ENCODE data around the gene ARPC1A.
"Not testable (repeated sequence)": the region's sequence is repeated elsewhere in the genome, so short reads cannot be mapped to it uniquely, and the experiment has no call there.

ARPC1A gene

DNA sequence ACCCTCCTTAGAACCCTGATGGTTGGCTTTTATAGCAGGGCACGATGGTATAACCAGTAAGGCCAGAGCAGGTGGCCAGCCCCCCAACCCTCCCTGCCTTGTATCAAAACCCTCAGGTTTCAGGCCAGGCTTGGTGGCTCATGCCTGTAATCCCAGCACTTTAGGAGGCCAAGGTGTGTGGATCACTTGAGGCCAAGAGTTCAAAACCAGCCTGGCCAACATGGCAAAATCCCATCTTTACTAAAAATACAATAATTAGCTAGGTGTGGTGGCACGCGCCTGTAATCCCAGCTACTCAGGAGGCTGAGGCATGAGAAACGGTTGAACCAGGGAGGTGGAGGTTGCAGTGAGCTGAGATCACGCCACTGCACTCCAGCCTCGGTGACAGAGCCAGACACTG is 3.0 kb upstream of the ARPC1A start:
- not testable (repeated sequence) for DNase-seq (ENCODE audit: low spot score)

DNA sequence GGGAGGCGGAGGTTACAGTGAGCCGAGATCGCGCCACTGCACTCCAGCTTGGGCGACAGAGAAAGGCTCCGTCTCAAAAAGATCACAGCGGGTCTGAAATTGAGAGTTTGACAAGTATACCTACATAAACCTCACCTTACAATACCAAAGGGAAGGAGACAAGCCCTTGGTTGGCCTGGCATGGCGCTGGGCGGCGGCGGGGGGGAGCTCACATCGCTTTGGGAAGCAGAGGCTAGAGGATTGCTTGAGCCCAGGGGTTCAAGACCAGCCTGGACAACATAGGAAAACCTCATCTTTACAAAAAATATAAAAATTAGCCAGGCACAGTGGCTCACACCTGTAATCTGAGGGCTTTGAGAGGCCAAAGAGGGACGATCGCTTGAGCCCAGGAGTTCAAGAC is 1.1 kb upstream of the ARPC1A start:
- no peak for DNase-seq (ENCODE audit: low spot score)

DNA sequence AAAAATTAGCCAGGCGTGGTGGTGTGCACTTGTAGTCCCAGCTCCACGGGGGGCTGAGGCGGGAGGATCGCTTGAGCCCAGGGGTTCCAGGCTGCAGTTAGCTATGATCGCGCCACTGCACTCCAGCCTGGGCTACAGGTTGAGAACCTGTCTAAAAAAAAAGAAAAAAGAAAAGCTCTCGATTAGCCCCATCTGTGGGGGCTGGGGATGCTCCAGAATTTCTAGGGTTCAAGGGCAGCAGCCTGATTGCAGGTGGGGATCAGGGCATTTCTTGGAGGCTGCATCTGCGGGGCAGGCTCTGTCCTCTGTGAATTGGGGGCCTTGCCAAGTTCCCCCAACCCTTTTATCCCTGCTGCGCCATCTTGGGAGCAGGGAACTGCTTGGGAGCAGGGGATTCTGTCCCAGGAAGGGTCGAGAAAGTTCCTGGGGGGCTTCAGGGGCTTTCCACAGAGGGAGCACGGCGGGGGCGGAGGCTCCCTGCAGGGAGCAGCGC is 651 bp upstream of the ARPC1A start:
- no peak for DNase-seq (ENCODE audit: low spot score)

DNA sequence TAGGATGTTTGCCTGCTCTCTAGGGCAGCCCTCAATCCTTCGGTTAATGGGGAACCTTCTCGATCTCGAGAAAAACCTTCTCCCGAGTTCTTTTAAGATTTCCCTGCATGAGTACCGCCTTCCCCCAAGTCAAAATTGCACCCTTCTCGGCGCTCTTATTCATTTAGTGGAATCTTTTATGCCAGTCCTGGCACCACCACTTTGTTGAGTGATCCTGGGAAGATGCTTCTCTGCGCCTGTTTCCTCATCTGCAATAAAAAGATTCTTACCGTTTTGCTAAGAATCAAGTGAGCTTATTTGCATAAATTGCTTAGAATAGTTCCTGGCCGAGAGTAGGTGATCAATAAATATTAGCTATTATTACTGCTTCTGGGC is 697 bp downstream of the ARPC1A start:
- no peak for DNase-seq (ENCODE audit: low spot score)

DNA sequence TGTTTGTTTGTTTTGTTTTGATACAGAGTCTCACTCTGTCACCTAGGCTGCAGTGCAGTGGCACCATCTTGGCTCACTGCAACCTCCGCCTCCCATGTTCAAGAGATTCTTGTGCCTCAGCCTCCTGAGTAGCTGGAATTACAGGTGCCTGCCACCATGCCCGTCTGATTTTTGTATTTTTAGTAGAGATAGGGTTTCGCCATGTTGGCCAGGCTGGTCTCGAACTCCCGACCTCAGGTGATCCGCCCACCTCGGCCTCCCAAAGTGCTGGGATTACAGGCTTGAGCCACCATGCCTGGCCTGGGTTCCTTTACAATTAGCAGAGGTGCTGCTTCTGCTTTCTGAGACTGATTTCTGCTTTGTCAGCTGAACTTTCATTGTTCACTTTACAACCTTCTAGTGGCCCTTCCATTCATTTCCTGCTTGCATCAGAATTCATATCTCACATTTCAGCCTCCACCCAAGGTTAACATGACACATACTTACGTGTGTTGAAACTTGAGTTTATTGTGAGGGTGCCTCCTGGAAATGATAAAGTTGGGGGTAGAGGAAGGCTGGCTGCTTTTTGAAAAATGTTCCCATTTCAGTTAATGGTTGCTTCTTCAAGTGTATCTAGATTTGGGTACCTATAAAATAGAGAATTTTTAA is 4.7 kb downstream of the ARPC1A start:
- not testable (repeated sequence) for DNase-seq (ENCODE audit: low spot score)

DNA sequence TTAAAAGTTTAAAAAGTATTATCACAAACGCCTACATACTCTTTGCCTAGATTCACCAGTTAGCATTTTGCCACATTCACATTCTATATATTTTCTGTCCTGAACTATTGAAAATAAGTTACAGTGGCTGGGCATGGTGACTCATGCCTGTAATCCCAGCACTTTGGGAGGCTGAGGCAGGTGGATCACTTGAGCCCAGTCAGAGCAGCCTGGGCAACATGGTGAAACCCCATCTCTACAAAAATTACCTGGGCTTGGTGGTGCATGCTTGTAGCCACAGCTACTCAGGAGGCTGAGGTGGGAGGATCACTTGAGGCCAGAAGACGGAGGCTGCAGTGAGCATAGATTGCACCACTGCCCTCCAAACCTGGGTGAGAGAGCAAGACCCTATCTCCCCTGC is 5.3 kb downstream of the ARPC1A start:
- DNase-seq (ENCODE audit: low spot score) = no peak

DNA sequence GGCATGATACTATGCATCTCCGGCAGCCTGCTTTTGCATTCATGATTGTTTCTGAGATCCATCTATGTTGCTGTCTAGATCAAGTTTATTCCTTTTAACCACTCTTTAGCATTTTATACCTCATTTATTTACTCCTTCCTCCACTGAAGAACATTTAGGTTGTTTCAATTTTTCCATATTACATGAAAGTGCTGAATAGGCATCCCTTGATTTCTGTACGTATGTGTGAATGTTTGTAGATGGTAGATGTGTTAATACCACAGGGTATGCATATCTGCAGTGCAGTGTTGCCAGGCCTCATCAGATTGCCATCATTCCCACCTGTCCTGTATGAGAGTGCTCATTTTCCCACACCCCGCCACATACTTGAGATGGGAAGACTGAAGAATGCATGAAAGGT is 13.9 kb downstream of the ARPC1A start:
- no peak for DNase-seq (ENCODE audit: low spot score)

DNA sequence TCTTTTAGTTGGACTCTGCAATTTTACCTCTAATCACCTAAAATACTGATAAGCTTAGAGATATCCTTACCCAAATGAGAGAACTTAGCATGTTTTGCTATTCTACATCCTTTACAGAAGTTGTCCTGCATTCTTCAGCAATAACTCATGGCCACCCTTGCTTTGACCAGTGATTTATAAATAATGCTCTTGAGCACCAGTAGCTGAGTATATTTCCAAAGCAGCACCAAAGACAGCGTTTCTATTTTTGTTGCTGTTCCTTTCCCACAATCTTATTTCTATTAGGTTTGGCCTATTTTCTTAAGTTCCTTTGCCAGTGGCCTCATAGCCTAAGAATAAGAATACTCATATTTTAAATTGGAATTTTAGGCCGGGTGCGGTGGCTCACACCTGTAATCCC is 15.0 kb downstream of the ARPC1A start:
- no peak for DNase-seq (ENCODE audit: low spot score)

DNA sequence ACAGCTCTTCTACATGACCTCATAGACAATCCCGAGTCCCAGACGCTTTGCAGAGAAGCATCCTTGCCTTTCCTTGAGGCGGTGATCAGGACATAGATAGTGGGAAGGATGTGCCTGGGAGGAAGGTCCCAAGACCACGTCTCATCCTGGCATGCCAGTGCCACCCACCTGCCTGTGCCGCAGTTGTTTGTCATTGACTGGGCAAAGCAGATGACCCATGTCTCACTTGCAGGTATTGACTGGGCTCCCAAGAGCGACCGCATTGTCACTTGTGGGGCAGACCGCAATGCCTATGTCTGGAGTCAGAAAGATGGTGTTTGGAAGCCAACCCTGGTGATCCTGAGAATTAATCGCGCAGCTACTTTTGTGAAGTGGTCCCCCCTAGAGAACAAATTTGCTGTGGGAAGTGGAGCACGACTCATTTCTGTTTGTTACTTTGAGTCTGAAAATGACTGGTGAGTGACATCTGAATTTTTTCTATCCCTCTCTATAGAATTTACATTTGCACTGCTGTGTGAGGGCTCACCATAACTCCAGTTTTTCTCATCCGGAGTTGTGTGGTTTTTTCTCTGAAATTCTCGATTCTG is 18.5 kb downstream of the ARPC1A start:
- DNase-seq (ENCODE audit: low spot score) = no peak

DNA sequence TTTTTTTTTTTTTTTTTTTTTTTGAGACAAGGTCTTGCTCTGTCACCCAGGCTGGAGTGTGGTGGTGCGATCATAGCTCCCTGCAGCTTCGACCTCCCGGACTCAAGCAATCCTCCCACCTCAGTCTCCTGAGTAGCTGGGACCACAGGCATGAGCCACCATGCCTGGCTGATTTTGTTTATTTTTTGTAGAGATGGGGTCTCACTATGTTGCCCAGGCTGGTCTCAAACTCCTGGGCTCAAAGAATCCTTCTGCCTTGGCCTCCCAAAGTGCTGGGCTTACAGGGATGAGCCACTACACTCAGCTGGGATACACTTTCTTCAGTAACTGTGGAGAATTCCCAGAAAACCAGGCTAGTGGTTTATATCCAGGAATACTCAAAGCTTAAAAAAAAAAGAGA is 24.9 kb downstream of the ARPC1A start:
- DNase-seq (ENCODE audit: low spot score) = not testable (repeated sequence)

DNA sequence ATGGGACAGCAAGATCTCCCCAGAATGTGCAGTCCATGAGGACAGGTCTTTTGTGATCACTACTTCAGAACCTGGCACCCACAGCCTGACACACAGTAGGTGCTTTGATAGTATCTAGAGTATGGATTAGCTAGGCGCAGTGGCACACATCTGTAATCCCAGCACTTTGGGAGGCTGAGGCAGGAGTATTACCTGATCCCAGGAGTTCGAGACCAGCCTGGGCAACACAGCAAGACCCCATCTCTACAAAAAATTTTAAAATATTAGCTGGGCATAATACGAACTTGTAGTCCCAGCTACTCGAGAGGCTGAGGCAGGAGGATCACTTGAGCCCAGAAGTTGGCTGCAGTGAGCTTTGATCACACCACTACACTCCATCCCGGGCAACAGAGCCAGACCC is 26.5 kb downstream of the ARPC1A start:
- DNase-seq (ENCODE audit: low spot score) = no peak

DNA sequence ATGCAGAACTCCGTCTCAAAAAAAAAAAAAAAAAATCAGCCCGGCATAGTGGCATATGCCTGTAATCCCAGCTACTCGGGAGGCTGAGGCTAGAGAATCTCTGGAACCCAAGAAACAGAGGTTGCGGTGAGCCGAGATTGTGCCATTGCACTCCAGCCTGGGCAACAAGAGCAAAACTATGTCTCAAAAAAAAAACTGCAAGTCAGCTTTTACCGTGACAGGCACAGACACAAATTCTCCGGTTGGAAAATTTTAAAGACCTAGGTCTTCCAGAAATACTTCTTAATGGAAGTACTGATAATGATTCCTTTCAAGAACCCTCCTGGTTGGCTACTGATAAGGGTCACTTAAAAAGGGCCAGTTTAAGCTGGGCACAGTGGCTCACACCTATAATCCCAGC is 29.4 kb downstream of the ARPC1A start:
- DNase-seq (ENCODE audit: low spot score) = no peak

DNA sequence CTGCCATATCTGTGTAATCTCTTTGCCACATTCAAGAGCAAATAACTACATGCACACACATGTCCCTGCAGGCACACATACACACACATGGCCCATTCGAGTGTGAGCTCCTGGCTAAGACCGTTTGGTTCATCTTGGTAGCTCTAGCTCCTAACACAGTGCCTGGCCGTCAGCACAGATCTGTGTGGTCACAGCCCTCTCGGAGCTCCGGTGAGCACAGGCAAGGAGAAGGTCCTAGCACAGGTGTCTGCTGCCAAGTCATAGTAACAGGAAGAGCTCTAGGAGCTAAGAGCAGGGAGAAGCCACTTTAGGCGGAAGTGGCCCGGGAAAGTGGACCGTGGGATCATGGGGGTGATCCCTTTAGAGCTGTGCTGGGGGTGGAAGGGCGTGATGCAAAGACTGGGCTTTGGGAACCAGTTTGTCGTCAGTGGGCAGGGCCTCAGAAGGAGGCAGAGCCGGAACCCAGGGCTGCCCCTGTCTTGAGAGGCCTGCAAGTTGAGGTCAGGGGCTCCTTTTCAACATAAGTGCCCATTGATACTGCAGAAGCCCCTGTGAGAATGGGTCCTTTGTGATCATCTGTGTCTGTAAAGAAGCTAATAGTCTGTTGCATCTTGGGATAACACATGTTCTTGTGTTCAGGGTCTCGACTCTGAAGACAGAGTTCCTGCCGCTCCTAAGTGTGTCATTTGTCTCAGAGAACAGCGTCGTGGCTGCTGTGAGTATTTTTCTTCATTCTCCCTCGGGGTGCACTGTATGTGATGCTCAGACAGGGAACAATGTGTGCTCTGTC is 32.2 kb downstream of the ARPC1A start:
- no peak for DNase-seq (ENCODE audit: low spot score)

DNA sequence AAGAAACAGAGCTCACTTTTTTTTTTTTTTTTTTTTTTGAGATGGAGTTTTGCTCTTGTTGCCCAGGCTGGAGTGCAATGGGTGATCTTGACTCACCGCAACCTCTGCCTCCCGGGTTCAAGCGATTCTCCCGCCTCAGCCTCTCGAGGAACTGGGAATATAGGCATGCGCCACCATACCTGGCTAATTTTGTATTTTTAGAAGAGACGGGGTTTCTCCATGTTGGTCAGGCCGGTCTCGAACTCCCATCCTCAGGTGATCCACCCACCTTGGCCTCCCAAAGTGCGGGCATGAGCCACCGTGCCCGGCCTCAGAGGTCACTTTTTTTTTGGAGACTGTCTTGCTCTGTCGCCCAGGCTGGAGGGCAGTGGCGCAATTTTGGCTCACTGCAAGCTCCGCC is 32.8 kb downstream of the ARPC1A start:
- not testable (repeated sequence) for DNase-seq (ENCODE audit: low spot score)

DNA sequence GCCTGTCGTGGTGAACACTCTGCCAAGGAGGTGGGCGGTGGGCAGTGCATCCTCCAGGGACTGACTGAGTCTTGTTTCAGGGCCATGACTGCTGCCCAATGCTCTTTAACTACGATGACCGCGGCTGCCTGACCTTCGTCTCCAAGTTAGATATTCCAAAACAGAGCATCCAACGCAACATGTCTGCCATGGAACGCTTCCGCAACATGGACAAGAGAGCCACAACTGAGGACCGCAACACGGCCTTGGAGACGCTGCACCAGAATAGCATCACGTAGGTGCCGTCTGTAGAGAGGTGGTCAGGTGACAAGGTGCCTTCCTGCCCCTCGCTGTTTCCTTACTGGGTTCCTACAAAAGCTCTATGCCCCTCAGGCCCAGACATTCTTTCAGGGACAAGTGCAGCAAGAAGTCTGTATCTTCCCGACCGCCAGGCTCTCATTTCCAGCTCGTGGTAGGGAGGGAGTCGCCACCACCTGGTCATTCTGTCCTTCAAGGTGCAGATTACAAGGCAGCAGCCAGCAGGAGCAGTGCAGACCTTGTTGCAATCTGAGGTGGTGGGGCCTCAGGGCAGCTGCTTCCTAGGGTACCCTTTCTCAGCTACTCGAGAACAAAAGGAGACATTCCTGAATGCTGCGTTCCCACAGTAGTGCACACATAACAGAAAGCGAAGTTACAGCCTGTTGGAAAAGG is 33.9 kb downstream of the ARPC1A start:
- DNase-seq (ENCODE audit: low spot score) = no peak

DNA sequence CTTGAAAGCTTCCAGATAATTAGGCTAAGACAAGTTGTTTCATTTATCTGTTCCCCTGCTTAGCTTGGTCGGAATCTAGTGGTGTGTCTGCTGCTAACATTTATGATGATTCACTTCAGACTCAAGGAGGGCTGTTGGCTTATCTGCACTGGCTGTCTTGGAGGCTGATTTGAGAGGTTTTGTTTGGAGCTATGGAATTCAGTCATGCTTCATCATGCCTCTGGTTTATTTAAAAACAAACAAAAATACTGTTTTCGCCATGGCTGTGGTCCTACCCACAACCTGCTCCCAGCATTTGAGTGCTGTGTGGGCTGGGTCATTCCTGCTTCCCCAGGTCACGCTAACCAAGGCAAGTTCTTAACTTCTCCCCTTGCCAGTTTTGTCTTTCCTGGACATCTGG is 37.1 kb downstream of the ARPC1A start:
- no peak for DNase-seq (ENCODE audit: low spot score)

DNA sequence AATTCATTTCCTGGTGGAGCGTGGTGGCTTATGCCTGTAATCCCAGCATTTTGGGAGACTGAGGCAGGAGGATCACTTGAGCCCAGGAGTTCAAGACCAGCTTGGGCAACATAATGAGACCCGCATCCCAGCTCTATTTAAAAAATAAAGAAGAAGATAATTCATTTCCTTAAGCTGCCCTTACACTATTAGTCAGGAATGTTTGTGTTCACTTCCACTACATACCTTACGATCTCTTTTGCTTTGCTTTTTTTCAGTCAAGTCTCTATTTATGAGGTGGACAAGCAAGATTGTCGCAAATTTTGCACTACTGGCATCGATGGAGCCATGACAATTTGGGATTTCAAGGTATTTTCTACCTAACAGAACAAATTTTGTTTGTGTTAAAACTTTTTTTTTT is 37.6 kb downstream of the ARPC1A start:
- no peak for DNase-seq (ENCODE audit: low spot score)

DNA sequence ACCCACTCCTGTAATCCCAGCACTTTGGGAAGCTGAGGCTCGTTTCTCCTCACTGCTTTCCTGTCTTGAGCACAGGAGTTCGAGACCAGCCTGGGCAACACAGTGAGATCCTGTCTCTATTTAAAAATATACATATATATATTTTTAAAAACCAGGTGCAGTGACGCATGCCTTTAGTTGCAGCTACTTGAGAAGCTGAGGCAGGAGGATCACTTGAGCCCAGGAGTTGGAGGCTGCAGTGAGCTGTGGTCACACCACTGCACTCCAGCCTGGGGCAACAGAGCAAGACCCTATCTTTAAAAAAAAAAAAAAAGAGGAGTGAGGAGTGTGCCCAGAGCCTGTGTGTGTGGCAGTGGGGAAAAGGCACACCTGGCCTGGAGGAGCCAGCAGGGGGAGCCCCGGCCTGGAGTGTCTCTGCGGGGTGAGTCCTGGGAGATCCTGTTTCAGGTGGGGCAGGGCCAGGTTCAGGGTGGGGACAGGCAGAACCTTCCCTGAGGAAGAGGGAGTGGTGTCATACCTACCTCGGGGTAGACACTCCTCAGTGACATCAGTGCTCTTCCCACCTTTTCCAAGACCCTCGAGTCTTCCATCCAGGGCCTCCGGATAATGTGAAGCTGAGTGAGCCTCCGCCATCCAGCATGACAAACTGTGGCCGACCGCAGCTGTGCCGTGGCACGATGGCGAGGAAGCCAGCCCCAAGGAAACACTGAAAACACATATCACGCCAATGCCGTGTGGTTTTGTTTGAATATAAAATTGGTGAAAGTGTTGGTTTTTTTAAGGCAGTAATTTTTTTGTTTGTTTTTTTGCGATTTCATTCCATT is 39.8 kb downstream of the ARPC1A start:
- DNase-seq (ENCODE audit: low spot score) = no peak

DNA sequence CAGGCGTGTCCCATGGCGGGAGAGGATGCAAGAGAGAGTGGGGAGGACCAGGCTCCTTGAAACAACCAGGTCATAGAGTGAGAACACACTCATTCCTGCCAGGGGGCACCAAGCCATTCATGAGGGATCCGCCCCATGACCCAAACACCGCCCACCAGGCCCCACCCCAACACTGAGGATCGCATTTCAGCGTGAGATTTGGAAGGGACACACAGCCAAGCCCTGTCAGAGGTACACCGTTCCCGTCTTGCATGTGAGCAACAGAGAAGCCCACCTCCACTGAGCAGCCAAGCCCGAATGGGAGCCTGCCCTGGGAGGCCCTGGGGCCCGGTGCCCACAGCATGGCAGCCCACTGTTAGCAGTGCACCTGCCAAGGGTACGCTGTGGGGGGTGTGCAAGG is 40.9 kb downstream of the ARPC1A start:
- DNase-seq (ENCODE audit: low spot score) = no peak

DNA sequence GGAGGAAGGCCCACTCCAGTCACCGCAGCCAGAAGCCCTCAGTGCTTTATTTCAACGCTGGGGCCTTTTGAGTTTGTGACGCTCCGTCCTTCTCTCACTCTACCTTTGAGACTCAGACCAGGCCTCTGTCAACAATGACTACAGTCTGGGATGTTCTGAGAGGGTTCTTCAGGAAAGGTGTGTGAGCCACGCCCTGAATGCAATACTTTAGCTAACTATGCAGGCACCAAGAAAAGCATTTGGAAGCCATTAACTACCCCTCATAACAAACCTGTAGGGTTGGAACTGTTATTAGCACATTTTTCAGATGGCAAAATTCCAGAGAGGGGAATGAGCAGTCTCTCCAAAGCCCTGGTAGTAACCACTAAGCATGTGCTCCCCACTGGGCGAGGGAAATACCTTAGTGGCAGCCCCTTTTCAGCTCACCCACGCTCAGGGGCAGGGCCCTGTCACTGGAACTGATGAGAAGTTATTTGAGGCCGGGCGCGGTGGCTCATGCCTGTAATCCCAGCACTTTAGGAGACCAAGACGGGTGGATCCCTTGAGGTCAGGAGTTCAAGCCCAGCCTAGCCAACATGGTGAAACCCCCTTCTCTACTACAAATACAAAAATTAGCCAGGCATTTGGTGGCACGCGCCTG is 43.2 kb downstream of the ARPC1A start:
- no peak for DNase-seq (ENCODE audit: low spot score)

DNA sequence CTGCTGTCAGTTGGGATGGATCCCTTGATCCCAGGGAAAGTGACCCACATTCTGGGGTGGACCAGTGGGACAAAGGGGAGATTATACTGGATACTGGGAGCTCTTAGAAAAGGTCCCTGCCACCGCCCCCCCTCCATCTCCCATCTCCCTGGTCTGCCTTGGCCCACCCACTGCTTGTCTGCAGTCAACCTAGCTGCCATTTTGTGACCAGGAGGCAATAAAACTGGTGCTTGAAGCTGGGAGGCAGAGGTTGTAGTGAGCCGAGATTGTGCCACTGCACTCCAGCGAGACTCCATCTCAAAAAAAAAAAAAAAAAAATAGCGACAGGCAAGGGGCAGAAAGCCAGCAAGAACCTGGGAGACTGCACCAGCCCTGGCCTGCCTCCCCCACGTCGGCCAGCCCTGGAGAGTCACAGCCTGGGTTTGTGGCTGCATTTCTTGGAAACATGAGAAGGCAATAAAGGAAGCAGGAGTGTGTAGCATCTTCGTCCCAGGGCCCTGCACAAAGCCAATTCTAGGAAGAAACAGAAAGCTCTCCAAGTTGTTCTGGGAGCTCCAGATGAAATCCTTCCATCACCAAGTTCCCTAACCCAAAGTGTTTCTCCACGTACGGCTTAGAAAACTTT is 44.2 kb downstream of the ARPC1A start:
- DNase-seq (ENCODE audit: low spot score) = no peak

Data from ecto neural progenitor cell (in vitro differentiated cells).